Activated CD4-positive, alpha-beta T cell treated with anti-CD3 and anti-CD28 coated beads, Interleukin-2, Interleukin-4, amounts not matched to agents 100 ng/mL and 50 ng/mL, durations not matched to agents 16 hours and 8 hours (primary cell): ENCODE data around the gene LPCAT3.
A peak's percentile ranks its signal among the peaks of the same experiment; 100 is the strongest.

Source experiments
- DNase-seq: peaks from one replicate; pipeline ENCODE4 v3.0.0-alpha.2; 2020; ENCODE audit warnings: low spot score

Gene LPCAT3

DNA sequence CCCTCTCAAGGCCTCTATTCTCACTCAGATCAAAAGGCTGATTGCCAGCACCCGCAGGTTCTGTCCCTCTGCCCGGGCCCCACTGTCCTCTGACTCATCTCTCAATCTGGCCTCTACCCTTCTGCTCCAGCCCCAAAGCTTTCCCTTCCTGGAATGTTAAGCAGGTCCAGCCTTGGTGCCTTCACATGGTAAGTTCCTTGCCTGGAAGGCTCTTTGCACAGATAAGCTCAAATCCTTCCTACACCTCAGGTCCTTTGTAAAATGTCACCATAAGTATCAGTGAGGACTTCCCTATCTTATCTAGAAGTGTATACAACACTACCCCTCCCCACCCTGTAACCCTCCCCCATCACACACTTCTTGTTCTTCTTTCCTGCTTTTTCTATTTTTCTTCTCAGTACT, 22.2 kb downstream of the LPCAT3 start:
- no peak for DNase-seq

DNA sequence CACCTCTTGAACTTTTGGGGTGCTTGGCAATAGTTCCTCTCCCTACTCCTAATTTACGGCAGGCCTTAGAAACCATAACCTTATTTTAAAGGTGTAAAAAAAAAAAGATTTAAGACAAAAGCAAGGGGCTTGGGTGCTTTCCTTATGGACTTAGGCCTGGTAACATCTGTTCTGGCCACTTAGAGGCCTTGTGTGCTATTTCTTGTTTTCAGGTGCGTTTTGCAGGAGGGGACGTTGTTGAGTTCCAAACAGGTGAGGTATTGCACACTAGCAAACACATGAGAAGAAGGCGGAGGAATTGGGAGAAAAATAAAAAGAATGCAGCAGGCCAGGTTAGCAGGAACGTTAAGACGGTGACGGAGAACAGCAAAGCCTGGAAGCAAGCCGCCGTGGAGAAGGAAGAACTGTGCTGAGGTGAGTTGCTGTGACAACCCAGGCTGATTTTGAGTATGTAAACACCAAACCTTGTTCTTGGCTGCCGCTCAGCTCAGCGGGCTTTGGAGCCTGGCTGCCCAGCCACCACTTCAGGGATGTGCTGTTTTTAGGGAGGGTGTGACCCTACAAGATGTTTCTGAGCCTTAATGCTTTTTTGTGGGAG, 30.2 kb downstream of the LPCAT3 start:
- no peak for DNase-seq

DNA sequence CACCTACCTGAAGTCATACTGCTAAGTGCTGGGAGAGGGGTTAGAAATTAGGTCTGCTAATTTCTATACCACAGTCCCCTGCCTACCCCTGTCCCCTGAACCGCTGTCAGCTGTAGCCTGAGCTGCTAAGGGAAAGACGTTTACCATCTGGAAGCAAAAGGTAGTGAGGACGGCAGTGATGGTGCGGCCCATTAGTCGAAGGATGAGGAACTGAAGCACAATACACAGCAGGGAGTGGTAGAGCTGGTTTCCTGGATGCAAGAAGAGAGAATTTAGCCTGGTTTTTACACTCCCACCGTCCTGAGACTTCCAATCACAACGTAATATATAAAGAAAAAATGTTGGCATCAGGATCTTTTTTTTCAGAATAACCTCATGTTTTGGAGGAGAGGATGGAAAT, 35.7 kb downstream of the LPCAT3 start:
- no peak for DNase-seq

DNA sequence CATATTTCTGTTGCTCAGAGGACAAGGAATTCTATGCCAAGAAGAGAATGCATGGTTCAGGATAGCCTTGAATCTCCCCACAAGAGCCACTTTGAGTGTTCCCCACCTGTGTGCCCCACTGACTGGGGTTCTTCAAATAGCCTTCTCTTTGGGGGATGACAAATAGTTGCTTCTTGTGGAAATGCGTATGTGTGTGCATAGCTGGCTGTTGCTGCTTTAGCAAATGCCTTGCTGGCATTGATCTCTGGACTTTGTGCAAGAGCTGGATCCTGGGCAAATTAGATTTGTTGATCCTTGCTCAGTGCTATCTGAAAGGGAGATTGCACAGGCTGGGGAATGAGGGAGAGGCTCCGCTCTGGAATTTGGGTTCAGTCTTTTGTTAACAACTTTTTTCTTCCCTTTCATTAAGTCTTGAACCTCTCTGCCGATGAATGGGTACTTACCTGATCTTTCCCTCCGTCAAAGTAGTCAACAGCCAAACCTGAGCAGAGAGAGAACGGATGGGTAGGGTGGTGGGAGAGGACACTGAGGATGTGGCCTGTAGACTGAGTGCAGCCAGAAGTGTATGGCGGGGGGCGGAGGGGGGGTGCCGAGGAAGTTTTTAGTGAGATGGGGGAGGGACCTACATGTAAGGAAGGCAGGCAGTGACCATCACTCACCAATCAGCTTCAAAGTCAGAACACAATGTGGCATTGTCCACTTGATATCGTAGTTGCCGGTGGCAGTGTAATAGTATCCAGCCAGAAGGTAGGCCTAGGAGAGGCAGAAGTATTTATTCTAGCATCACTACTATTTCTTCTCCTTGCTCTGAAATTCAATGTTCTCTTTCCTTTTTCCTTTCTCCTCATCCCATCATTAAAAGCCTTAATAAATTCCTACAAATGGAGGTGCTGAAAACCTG, 36.9 kb downstream of the LPCAT3 start:
- DNase-seq = no peak

DNA sequence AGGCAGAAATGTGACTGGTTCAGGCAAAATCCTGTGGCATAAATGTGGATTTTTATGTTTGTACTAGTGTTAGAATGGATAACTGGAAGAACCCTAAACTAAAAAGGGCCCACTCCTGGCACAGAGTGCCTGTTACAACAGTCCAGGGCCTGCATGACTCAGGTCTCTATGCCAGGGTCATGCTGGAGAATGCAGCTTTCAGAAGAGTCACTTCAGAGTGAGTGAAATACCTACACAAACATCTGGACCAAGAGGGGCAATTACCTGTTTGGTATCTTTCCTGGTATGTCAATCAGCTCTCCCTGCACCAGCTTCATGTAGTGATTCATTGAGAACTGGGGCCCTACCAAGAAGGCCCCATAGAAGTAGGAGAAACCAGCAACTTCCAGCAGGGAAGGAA, 37.5 kb downstream of the LPCAT3 start:
- no peak for DNase-seq

GRCh38 chr12:6980075-6980474, 38.2 kb downstream of the LPCAT3 start:
- no peak for DNase-seq

GRCh38 chr12:6979453-6979852, 38.8 kb downstream of the LPCAT3 start:
- DNase-seq = no peak

GRCh38 chr12:6979021-6979420, 39.3 kb downstream of the LPCAT3 start:
- no peak for DNase-seq

DNA sequence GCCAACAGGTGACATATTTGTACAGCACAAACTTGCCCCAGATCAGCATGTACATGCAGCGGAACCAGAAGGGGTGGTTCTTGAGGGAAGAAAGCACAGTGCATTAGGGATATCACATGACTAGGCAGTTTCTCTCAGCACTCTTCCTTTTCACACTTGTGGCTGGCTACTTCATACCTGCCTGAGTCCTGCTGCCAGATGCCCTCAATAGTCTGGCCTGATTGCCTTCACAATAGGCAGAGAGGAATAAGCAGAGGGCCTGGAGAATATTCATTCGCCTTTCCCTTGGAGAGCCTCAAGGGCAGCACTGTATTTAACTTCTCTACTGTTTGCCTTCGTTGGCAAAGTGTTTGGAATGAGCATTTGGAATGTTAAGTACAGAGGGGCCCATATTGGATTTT, 39.7 kb downstream of the LPCAT3 start:
- DNase-seq = no peak

- no peak for DNase-seq
These were observed 40.1 kb downstream of the LPCAT3 start for GRCh38 chr12:6978188-6978587.

GRCh38 chr12:6977653-6978052, 40.6 kb downstream of the LPCAT3 start:
- DNase-seq = no peak

GRCh38 chr12:6975297-6976032, 42.8 kb downstream of the LPCAT3 start:
- DNase-seq = no peak

GRCh38 chr12:6974180-6974579, 44.1 kb downstream of the LPCAT3 start:
- no peak for DNase-seq

- DNase-seq = no peak
These were observed 48.2 kb downstream of the LPCAT3 start for GRCh38 chr12:6970096-6970527.

- DNase-seq = no peak
These were observed 49.9 kb downstream of the LPCAT3 start for GRCh38 chr12:6968426-6968825.

GRCh38 chr12:6967651-6968100, 50.6 kb downstream of the LPCAT3 start:
- no peak for DNase-seq

GRCh38 chr12:6966351-6966750, 51.9 kb downstream of the LPCAT3 start:
- DNase-seq = no peak

DNA sequence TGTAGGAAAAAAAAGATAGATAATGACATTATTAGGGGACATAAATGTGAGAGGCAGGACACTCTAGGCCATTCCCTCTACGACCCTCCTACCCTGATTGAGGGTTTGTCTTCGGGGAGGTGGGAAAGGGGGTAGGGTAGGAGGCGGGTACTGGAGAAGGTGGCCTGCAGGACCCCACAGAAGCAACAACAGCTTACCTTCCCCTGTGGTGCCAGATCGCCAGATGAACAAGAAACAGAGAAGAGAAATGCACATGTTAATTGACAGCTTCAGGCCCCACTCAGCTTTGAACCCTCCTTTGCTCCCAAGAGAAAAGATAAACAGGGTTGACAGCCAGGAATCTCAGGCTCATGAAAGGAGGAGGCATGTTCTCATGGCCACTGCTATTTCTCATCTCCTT, 52.6 kb downstream of the LPCAT3 start:
- no peak for DNase-seq

DNA sequence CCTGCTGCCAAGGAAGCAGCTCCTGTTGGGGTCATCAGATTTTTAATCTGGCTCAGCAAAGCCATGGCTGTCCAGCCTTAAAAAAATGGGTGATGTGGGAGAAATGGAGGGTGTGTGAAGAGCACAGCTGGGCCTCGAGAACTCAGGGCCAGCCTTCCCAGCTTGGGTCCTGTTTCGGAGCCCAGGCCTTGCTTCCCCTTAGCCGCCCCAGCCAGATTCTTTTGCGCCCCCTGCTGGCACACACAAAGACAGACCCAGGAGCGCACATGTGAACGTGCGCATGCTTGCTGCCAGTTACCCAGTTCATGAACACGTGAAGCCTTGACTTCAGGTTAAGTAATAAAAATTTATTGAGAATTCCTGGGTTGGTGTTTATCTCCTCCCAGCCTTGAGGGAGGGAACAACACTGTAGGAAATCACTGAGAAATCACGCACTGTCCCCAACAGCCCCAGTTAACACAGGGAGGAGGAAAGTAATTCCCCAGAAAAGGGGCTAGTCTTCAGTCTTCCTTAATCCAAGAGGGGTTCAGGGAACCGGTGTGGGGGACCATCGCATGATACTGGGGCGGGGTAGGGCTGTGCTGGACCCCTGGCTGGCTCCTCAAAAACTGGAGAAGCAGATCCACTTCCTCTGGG, 53.1 kb downstream of the LPCAT3 start:
- peak; percentile 93 for DNase-seq

DNA sequence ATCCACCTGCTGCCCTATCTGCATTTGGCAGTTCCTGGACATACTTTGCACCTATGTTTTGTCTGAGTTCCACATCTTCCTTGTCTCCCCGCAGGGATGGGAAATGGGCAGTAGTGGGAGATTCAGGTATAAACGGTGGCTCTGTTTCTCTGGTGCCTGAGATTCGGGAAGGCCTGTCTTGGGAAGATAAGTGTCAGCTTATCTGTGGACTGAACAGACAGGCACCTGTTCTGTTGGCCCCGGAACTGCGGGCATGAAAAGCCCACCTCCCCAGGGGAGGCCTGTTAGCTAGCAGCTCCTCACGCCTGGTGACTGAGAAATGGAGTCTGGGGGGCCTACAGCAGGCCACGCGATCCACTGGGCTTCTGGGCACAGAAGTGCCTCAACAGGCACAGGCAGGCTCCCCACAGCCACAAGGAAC, 53.7 kb downstream of the LPCAT3 start:
- no peak for DNase-seq

- DNase-seq = no peak
These were observed 54.4 kb downstream of the LPCAT3 start for GRCh38 chr12:6963791-6964413.
